HG03175 (cell line): ENCODE data around the gene ODF4.
"Not testable (repeated sequence)": the region's sequence is repeated elsewhere in the genome, so short reads cannot be mapped to it uniquely, and the experiment has no call there.

Experiments used
- ATAC-seq: cut with Tn5 transposase; IDR thresholded peaks from one replicate; pipeline ENCODE4 v1.9.1; 2021; ENCODE audit warnings: mild to moderate bottlenecking, moderate library complexity; ENCODE audit not compliant: unreplicated experiment

Gene ODF4

DNA sequence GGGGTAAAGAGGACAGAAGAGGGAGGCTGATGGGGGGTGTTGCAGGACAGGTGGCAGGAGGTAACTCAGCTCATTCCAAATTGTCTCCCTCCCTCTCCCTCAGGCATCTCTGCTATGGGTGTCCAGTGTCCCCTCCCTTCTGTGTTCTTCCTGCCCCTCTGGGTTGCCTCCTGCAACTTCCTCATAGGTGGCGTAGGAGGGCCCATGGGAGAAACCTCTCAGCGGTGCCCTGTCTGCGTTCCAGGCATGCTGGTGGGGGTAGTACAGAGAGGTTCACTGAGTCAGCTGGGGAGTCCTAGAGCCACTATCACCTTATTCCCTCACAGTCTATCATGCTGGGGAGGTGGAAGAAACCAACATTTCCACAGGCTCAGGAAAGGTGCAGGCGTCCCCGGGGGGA is 14.7 kb upstream of the ODF4 start:
- ATAC-seq = no peak

DNA sequence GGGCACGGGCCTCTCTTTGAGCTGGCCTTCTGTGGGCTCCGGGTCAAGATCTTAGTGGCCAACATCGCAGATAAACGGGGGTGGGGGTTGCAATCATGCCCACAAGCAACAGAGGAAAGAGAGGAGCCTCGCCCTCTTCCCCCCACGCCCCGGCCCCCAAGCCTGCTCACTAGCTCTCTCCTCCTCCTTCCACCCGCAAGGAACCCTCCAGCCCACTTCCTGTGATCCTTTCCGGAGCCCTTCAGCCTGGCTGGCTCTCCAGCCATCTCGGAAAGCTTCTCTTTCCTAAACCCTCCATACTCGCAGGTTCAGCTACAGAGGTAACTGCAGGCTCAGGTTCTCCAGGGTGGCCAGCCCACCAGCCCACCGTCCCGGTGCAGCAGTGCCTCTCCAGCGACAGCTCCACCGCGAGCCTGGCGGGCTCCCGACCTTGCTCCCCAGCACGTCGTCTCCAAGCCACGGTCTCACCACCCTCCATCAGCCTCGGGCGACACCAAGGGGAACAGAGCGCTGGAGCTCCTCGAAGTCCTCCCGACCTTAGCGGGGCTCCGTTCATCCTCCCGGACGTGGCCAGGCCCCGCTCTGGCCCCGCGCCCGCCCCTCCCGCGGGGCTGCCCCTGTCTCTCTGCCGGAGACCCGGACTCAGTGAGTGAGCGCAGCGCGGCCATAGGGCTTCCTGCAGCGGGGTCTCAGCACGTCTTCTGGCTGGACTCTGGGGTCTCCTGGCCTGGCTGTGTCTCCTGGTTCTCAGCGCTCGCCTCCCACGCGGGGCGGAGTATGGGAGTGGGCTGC is 12.9 kb upstream of the ODF4 start:
- ATAC-seq = no peak

GRCh38 chr17:8327303-8327649 is 12.4 kb upstream of the ODF4 start:
- no peak for ATAC-seq

GRCh38 chr17:8332128-8332527 is 7.5 kb upstream of the ODF4 start:
- ATAC-seq = no peak

DNA sequence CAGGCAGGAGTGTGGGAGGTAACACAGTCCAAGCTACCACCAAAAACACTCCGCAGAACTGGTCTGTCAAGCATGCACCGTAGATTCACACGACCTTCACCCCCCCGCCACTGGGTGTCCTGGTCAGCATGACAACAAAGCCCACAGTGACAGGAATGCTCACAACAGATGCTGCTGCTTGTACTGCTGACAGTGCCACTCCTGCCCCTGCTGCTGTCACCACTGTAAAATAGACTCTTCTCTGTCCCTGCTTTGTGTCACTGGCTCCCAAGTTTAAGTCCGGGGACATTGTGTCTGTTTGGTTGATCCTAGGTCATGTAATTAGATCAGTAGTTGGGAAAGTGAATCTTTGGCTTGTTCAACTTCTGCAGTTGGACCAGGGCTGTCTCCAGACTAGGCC is 7.0 kb upstream of the ODF4 start:
- no peak for ATAC-seq

- ATAC-seq = no peak
These were observed 6.4 kb upstream of the ODF4 start for GRCh38 chr17:8333281-8333680.

- ATAC-seq = no peak
These were observed 1.6 kb upstream of the ODF4 start for GRCh38 chr17:8337802-8338752.

DNA sequence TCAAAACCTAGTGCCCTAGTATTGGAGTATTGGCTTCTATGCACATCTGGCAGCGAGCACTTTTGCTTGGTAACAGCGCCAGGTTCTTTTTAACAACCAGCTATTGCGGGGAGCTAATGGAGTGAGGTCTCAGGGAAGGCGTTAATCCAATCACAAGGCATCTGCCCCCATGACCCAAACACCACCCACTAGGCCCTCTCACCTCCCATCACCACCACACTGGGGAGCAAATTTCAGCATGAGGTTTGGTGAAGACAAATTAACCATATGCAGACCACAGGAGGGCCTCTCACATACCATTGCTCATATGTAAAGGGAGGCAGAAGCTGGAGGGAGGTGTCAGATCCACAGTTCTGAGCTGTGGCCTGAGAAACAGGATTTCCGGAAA is 893 bp upstream of the ODF4 start:
- no peak for ATAC-seq

DNA sequence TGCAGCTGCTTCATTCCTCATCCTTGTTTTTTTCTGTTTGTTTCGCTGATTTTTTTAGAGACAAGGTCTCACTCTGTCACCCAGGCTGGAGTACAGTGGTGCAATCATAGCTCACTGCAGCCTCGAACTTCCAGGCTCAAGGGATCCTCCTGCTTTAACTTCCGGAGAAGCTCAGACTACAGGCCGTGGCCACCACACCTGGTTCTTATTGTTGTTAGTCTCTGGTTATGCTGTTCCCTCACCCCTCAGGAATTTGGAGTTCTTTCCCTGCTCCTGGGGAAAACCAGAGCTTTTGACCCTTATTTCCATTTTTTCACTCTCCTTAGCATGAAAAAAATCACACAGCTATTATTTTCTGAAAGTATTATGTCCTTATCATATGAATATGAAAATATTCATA is 1.8 kb downstream of the ODF4 start:
- no peak for ATAC-seq

DNA sequence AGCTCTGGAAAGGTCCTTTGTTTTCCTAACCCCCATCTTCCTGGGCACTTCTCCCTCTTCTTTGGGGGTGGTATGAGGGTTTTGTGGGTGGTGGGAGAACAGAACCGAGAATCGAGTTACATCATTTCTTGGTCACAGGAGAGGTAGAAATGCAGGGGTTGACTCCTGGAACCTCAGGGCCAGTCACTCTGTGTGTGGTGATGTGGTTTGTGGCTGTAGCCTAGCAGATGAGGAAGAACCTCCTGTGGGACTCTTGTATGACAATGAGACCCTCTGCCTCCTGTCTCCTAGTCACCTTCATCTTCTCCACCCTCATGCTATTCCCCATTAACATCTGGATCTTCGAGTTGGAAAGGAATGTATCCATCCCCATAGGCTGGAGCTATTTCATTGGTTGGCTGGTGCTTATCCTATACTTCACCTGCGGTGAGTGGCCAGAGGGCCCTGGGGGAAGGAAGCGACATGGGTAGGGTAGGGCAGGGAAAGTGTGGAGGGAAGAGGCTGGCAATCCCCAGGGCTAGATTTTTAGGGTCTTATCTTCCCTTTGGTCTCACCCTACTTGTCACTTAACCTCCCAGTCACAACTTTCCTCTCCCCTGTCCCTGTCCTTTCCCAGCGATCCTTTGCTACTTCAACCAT is 5.5 kb downstream of the ODF4 start:
- no peak for ATAC-seq

DNA sequence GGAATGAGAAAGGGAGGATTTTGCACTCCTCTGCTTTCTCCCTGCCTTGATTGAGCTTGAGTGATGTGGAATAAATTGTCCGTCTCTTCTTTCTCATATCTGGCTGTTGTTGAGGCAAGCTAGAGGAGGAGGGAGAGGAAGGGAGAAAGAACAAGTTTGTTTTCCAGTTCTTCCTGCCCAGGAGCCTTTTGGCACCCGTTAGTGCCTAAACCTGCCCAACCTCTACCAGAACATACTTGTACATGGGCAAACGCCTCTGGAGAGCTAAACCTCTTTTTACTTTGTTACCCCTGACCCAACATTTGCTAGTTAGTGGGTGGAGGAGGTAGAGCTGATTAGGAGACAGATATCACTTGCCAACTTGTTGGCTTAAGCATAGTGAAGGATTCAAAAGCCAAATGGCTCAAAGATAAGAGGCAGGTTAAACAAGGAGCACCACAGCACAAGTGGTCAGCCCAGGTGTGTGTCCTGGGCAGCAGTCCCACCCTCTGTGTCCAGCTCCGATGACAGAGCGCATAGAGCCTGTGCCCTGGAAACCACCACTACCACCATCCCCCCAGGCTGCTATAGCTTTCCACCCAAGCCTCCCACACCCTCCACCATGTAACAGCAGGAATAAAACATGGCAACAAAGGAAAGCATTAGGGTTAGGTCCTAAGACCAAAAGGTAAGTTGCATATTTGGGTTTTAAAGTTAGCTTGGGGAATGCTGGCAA is 6.5 kb downstream of the ODF4 start:
- ATAC-seq = no peak

DNA sequence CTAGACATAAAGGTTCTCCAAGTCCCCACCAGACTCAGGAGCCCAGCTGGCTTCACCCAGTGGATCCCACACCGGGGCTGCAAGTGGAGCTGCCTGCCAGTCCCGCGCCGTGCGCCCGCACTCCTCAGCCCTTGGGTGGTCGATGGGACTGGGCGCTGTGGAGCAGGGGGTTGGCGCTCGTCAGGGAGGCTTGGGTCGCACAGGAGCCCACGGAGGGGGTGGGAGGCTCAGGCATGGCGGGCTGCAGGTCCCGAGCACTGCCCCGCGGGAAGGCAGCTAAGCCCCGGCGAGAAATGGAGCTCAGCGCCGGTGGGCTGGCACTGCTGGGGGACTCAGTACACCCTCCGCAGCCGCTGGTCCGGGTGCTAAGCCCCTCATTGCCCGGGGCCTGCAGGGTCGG is 7.4 kb downstream of the ODF4 start:
- ATAC-seq = not testable (repeated sequence)

GRCh38 chr17:8350339-8350738 is 10.7 kb downstream of the ODF4 start:
- ATAC-seq = no peak

DNA sequence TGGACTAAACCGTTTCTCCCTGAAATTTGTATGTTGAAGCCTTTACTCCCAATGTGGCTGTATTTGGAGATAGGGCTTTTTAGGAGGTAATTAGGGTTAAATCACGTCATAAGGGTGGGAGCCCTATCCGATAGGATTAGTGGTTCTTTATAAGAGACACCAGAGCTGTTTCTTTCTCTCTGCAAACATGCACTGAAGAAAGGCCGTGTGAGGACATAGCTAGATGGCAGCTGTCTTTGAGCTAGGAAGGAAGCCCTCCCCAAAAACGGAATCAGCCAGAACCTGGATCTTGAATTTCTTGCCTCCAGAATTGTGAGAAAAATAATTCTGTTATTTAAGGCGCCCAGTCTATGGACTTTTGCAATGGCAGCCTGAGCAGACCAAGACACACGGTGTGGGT is 14.1 kb downstream of the ODF4 start:
- ATAC-seq = no peak

- ATAC-seq = no peak
These were observed 14.6 kb downstream of the ODF4 start for GRCh38 chr17:8354236-8354635.

DNA sequence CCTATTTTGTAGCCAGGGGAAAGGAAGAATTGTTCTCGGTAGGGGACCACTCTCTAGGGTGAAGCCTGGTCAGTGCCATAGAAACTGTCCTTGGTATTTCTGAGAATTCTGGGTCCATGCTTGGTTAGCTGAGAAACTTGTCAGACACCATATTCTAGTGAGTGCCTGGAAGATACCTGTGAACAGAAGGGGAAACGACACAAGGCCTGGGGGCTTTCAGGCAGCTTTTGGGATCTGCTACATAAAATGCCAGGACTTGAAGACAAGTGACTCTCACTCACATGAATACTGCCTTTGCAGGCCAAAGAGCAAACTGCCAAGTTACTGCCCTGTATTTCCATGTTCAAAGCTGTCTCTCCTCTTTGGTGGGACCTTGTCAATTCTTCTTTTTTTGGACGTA is 18.3 kb downstream of the ODF4 start:
- ATAC-seq = no peak

DNA sequence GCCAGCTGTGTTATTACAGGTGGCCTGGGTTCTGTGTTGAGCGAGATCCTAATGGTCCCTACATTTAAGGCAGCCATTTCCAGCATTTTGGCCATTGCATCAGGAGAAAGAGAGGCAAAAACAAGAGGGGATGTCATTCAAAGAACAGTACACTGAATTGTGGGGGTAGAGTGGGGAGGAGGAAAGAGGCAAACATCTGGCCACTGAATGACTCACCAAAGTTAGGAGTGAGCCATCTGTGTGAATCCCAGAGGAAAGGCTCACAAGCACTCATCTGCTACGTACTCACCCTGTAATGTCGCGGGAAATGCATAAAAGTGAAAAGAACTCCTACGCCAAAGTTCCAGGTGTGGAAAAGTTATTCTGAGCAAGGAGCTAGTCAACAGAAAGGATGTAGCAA is 20.1 kb downstream of the ODF4 start:
- no peak for ATAC-seq

DNA sequence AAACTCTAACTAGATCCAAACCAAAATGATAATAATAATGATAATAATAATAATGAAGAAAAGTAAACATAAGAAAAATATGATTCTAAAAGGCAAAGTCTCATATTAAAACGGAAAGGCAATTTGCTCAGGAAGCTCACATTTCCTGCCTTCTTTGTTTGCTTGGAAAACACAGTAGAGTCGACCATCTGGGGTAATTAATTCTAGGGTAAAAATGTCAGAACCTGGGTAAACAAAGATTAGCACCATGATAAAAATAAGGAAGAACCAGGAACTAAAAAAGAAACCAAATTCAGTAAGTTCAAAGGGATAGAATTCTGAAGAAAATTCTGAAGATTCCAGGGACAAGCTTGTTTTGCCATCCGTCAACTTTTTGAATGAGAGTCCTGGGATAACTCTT is 20.6 kb downstream of the ODF4 start:
- ATAC-seq = no peak

DNA sequence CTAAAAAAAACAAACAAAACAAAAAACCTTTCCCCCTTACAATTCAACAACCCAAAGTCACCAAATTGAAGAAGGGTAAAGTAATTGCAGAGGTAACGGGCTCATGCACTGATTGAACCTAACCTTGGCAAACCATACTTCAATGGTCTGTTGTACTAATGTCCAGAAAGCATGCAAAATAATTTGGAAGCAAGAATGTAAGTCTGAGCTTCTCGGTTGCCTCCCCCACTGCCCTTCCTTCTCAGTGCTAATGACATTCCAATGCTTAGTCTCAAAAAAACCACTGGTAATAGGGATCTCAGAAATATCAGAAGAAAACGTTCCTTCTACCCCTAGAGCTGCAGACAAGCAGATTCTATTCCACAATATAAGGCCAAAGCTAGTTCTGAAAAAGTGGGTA is 21.1 kb downstream of the ODF4 start:
- no peak for ATAC-seq

DNA sequence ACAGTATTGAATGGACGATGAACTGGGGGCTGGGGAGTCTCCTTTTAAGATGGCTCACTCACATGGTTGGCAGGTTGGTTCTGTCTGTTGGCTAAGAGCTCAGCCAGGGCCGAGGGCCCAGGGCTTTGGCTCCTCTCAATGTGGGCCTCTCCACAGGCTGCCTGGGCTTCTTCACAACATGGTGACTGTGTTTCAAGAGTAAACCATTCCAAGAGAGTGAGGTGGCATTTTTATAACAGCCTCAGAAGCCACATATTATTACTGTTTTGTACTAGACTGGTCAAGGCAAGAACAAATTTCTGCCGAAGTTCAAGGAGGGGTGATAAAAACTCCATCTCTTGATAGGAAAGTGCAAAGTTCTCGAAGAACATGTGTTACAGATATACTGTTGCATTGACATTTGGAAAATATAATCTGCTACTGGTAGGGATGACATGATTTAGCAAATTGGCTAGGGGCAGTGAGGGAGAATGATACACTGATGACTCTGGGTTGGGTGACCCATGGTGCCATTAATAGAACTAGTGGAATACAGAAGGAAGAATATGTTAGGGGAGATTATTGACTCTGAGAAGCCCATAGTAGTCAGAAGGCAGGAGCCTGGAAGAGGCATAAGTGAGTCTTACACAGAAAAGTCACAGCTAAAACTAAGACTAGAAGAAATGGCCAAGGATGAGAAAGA is 23.2 kb downstream of the ODF4 start:
- ATAC-seq = no peak

GRCh38 chr17:8365143-8365542 is 25.5 kb downstream of the ODF4 start:
- no peak for ATAC-seq
